ENCODE results near the gene DYNC1H1. TPM values are rescaled to one million over a fixed set of nuclear protein-coding genes. Genes with fewer than 3 reads are reported as not detected.
A peak's percentile ranks its signal among the peaks of the same experiment; 100 is the strongest.

Gene DYNC1H1
- total RNA-seq, 1 experiment from 2014 or later = 833 TPM

- no TSS peak for BruUV-seq (replicated peaks)
- no peaks in the 10 kb centered on the region for H3K4me1 ChIP-seq (ENCODE audit: insufficient read depth, low read length, poor library complexity, severe bottlenecking)
- intact Hi-C loops (cut with micrococcal nuclease; ENCODE audit: unreplicated experiment) = no loop called here
- no peaks in the 10 kb centered on the region for H3K9me3 ChIP-seq (ENCODE audit: low read depth, low read length, poor library complexity, severe bottlenecking)
- H3K36me3 ChIP-seq (ENCODE audit: insufficient read depth, low read length, poor library complexity, severe bottlenecking) = peaks cover 98% of the 10 kb centered on the region
- H3K27me3 ChIP-seq (replicated peaks; ENCODE audit: insufficient read depth, low read depth, low read length, poor library complexity) = no peaks in the 10 kb centered on the region
- DNase-seq (ENCODE audit: low spot score) = no peak
- no peak overlapping the region for H3K27ac ChIP-seq (ENCODE audit: low read depth, low read length, poor library complexity, severe bottlenecking)
- H3K4me3 ChIP-seq (ENCODE audit: low read depth, low read length, poor library complexity, severe bottlenecking) = no peak overlapping the region
- TF ChIP-seq EZH2 (IDR thresholded peaks at IDR 0.05; ENCODE audit: borderline replicate concordance, low read depth, low read length, poor library complexity, severe bottlenecking) = no peak
- no peak for TF ChIP-seq CTCF (conservative IDR thresholded peaks at IDR 0.05; ENCODE audit: low read depth, low read length)
- POLR2A ChIA-PET (ENCODE audit: low non-redundant PET) = no interaction called here
- CTCF ChIA-PET = no interaction called here
Measured at GRCh38 chr14:102044566-102044965, 80.2 kb downstream of the DYNC1H1 start.

GRCh38 chr14:102046337-102047278 is 82.2 kb downstream of the DYNC1H1 start:
- Histone ChIP-seq H3K4me3 (ENCODE audit: low read depth, low read length, poor library complexity, severe bottlenecking) (no peak overlapping the region), H3K9me3 (ENCODE audit: low read depth, low read length, poor library complexity, severe bottlenecking) (no peaks in the 10 kb centered on the region), H3K27ac (ENCODE audit: low read depth, low read length, poor library complexity, severe bottlenecking) (no peak overlapping the region), H3K36me3 (ENCODE audit: insufficient read depth, low read length, poor library complexity, severe bottlenecking) (peaks cover 93% of the 10 kb centered on the region), H3K27me3 (replicated peaks; ENCODE audit: insufficient read depth, low read depth, low read length, poor library complexity) (no peaks in the 10 kb centered on the region), H3K4me1 (ENCODE audit: insufficient read depth, low read length, poor library complexity, severe bottlenecking) (no peaks in the 10 kb centered on the region)
- DNase-seq (ENCODE audit: low spot score) = peak; percentile 72
- intact Hi-C loops (cut with micrococcal nuclease; ENCODE audit: unreplicated experiment) = no loop called here
- ChIA-PET POLR2A (ENCODE audit: low non-redundant PET) (no interaction called here), CTCF (interaction anchor here (0.6 to 1.2 kb wide), 5 partner anchors 52 to 470 kb away, joined by 3 to 8 read pairs (median 5); no protein-coding TSS in a partner anchor)
- BruUV-seq (replicated peaks) = no TSS peak
- peak; percentile 45 for TF ChIP-seq CTCF (conservative IDR thresholded peaks at IDR 0.05; ENCODE audit: low read depth, low read length)
- TF ChIP-seq EZH2 (IDR thresholded peaks at IDR 0.05; ENCODE audit: borderline replicate concordance, low read depth, low read length, poor library complexity, severe bottlenecking) = no peak

- intact Hi-C loops (cut with micrococcal nuclease; ENCODE audit: unreplicated experiment) = no loop called here
- Histone ChIP-seq H3K27ac (ENCODE audit: low read depth, low read length, poor library complexity, severe bottlenecking) (no peak overlapping the region), H3K27me3 (replicated peaks; ENCODE audit: insufficient read depth, low read depth, low read length, poor library complexity) (no peaks in the 10 kb centered on the region), H3K36me3 (ENCODE audit: insufficient read depth, low read length, poor library complexity, severe bottlenecking) (peaks cover 92% of the 10 kb centered on the region), H3K4me3 (ENCODE audit: low read depth, low read length, poor library complexity, severe bottlenecking) (no peak overlapping the region), H3K4me1 (ENCODE audit: insufficient read depth, low read length, poor library complexity, severe bottlenecking) (no peaks in the 10 kb centered on the region), H3K9me3 (ENCODE audit: low read depth, low read length, poor library complexity, severe bottlenecking) (no peaks in the 10 kb centered on the region)
- TF ChIP-seq CTCF (conservative IDR thresholded peaks at IDR 0.05; ENCODE audit: low read depth, low read length) (no peak), EZH2 (IDR thresholded peaks at IDR 0.05; ENCODE audit: borderline replicate concordance, low read depth, low read length, poor library complexity, severe bottlenecking) (no peak)
- no TSS peak for BruUV-seq (replicated peaks)
- CTCF ChIA-PET = interaction anchor here (0.5 kb wide), 1 partner anchor 30 kb away, joined by 6 read pairs; no protein-coding TSS in a partner anchor
- DNase-seq (ENCODE audit: low spot score) = no peak
- POLR2A ChIA-PET (ENCODE audit: low non-redundant PET) = no interaction called here
Measured at GRCh38 chr14:102047808-102048540, 83.6 kb downstream of the DYNC1H1 start.
